ENCODE results near the gene ATP23.

ATP23 gene

DNA sequence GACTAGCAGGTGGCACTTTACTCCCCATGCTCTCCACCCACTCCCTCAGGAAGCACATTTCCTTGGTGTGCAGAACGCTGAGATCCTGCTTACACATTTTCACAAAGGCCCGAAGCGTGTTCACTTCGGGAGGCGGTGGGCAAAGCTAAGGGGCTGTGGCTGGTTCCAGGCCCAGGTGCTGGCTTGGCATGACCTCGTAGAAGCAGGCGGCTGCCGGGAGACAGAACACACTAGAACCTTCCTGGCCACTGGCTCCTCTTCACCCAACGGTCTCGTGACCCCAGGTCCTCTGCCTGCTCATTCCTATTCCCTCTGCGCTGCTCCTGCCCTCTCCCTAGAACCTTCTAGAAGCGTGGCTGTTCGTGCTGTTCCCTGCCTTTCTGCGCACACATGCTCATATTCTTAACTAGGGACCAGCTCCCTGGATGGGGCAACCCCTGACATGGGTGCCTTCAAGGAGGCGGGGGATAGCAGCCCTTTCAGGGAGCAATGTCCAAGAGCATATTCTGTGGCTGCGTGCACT is 43.3 kb downstream of the ATP23 start:
- DNase-seq: no peak

- DNase-seq: no peak
Observed at GRCh38 chr12:57985685-57986084, 44.3 kb downstream of the ATP23 start.

GRCh38 chr12:57989838-57990237 is 48.5 kb downstream of the ATP23 start:
- DNase-seq: no peak

- no peak for DNase-seq
Observed at GRCh38 chr12:57990241-57990883, 49.0 kb downstream of the ATP23 start.

GRCh38 chr12:57992001-57992400 is 50.6 kb downstream of the ATP23 start:
- no peak for DNase-seq

DNA sequence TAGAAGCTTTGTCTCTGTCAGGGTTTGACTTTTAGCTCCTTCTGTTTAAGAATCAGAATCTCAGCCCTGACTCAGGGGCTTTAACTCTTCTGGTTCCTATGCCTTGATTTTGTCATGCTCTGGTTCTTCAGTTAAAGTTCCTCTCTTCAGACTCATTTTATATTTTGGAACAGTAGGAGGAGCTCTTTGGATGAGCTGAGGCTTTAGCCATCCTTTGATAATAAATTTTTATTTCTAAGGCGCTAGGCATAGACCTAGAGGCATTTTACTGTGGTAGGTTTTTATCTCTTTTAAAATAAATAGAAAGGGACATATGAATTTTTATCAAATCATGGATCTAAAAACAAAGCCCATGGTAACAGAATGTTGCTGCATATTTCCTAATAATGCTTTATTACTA is 51.7 kb downstream of the ATP23 start:
- DNase-seq: no peak

GRCh38 chr12:57993834-57994233 is 52.5 kb downstream of the ATP23 start:
- no peak for DNase-seq

DNA sequence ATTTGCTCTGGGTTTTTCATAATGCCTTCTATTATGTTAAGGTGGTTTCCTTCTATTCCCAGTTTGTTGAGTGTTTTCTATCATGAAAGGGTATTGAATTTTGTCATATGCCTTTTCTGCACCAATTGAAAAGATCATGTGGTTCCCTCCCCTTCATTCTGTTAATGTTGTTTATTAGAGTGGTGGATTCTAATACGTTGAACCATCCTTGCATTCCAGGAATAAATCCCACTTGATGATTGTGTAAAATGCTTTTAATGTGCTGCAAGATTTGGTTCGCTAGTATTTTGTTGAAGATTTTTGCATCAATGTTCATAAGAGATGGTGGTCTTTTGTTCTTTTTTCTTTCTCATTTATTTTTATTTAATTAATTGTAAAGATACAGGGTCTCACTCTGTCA is 55.2 kb downstream of the ATP23 start:
- no peak for DNase-seq

DNA sequence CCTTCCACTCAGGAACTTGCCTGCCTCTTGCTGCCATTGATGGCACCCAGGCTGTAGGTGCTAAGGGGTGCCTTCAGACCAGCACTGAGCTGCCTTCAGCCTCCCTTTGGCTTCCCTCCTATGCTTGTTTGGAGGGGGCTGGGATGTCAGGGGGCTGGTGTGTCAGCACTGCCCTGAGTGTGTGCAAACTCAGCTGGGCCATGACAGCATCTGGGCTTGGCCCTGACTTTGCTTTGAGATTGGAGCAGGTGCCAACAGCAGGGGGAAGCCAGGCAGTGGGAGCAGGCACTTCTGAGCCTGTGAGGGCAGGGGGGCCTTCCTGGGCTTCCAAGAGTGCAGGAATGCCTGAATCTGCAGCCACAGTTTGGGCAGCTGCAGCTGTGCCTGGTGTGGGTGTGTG is 56.9 kb downstream of the ATP23 start:
- DNase-seq: no peak

DNA sequence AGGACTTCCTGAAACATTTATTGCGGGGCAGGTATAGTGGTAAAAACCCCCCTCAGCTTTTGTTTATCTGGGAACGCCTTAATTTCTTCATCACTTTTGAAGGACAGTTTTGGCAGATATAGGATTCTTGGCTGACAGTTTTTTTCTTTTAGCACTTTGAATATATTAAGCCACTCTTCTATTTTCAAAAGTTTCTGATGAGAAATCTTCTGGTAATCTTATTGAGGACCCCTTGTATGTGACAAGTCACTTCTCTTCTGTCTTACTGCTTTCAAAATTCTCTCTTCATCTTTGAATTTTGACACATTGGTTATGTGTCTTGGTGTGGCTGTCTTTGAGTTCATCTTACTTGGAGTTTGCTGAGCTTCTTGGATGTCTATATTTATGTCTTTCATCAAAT is 59.1 kb downstream of the ATP23 start:
- DNase-seq: no peak

- no peak for DNase-seq
Observed at GRCh38 chr12:58007875-58008274, 66.5 kb downstream of the ATP23 start.

GRCh38 chr12:58008634-58009033 is 67.3 kb downstream of the ATP23 start:
- no peak for DNase-seq

Data from stimulated activated CD4-positive, alpha-beta T cell treated with anti-CD3 and anti-CD28 coated beads, Interleukin-12 subunit alpha, Interleukin-12 subunit beta, amount 100 ng/mL, for 4 hours (primary cell).